A549 (cell line): ENCODE data around the gene XYLB. TPM values are rescaled to one million over a fixed set of nuclear protein-coding genes. Genes with fewer than 3 reads are reported as not detected.

Experiments
- ATAC-seq, 2 experiments: fragments of 200-7000 bp in 1 of 2; fragments of >200 bp in 1 of 2; cut with Nextera tagmentation in 1 of 2; cut with Tn5 transposase in 1 of 2; 3 replicates each; pipeline versions ENCODE4 v1.8.0 to v1.9.1; 2018 to 2020; ENCODE audit warnings: mild to moderate bottlenecking in 1 of 2, moderate library complexity in 1 of 2
- CTCF ChIA-PET: fragments of 300-600 bp; sonication (Branson Sonifier 250); formaldehyde crosslinking; extraction: SDS; loops from one replicate; lab custom pipeline; 2021; ENCODE audit warnings: antibody characterized with exemption, inconsistent platforms; lab: Yijun Ruan, JAX
- POLR2A ChIA-PET: fragments of 350-600 bp; formaldehyde crosslinking; extraction: SDS; loops from one replicate; lab custom pipeline; 2021; ENCODE audit warnings: antibody characterized with exemption, inconsistent platforms; lab: Yijun Ruan, JAX
- DNase-seq, 2 experiments: peaks; one replicate each; pipeline versions ENCODE4 v3.0.0 to v3.0.0-alpha.2; 2011 to 2016; ENCODE audit warnings: low read depth in 1 of 2, low spot score in 1 of 2
- FAIRE-seq: peaks from 2 replicates; lab custom pipeline; 2011; peaks lifted over from hg19 to GRCh38; lab: Jason Lieb, UNC
- H3K27ac ChIP-seq, 2 experiments: fragments of >200 bp; sonication (Bioruptor Twin); formaldehyde crosslinking; 3 replicates each; pipeline ENCODE4 v1.5.1; 2016 to 2017
- H3K4me1 ChIP-seq: fragments of >200 bp; sonication (Bioruptor Twin); formaldehyde crosslinking; 3 replicates; pipeline ENCODE4 v1.6.1; 2016
- H3K4me2 ChIP-seq: fragments of >200 bp; sonication (Bioruptor Twin); formaldehyde crosslinking; 3 replicates; pipeline ENCODE4 v1.6.1; 2016
- H3K4me3 ChIP-seq: fragments of >200 bp; sonication (Bioruptor Twin); formaldehyde crosslinking; 3 replicates; pipeline ENCODE4 v1.5.1; 2016
- H3K9me3 ChIP-seq: fragments of >200 bp; sonication (Bioruptor Twin); formaldehyde crosslinking; 3 replicates; pipeline ENCODE4 v1.6.1; 2016
- CBX2 ChIP-seq: fragments of 200-600 bp; sonication (generic); IDR thresholded peaks from 2 replicates; pipeline ENCODE4 v1.6.1; 2016; ENCODE audit warnings: low read depth, mild to moderate bottlenecking, borderline replicate concordance
- CBX8 ChIP-seq: fragments of 200-600 bp; sonication (generic); IDR thresholded peaks from 2 replicates; pipeline ENCODE4 v1.6.1; 2016
- CTCF ChIP-seq: fragments of >200 bp; sonication (Bioruptor Twin); formaldehyde crosslinking; IDR thresholded peaks from 3 replicates; pipeline ENCODE4 v1.5.1; 2016
- ESRRA ChIP-seq: fragments of 150-350 bp; IDR thresholded peaks from 2 replicates; pipeline ENCODE4 v1.6.1; 2014; ENCODE audit warnings: mild to moderate bottlenecking, low read length, borderline replicate concordance
- FOSB ChIP-seq: fragments of 250-450 bp; sonication (Bioruptor Pico); IDR thresholded peaks from 2 replicates; pipeline ENCODE4 v1.5.0; 2020; ENCODE audit warnings: mild to moderate bottlenecking, moderate library complexity
- FOSL2 ChIP-seq, 2 experiments: fragments of 450-650 bp in 1 of 2; fragments of >200 bp in 1 of 2; sonication (Bioruptor Twin) in 1 of 2; formaldehyde crosslinking; IDR thresholded peaks; 2 replicates each; pipeline versions ENCODE4 v1.5.0 to v1.6.1; 2016 to 2020; ENCODE audit warnings: mild to moderate bottlenecking in 1 of 2, moderate library complexity in 1 of 2
- FOXS1 ChIP-seq: fragments of 250-450 bp; sonication (Bioruptor Pico); IDR thresholded peaks from 2 replicates; pipeline ENCODE4 v1.5.0; 2020; ENCODE audit warnings: mild to moderate bottlenecking, moderate library complexity
- GATA3 ChIP-seq: IDR thresholded peaks from 2 replicates; pipeline ENCODE4 v1.6.1; 2012; ENCODE audit warnings: borderline replicate concordance
- HOXA7 ChIP-seq: fragments of 250-450 bp; sonication (Bioruptor Pico); IDR thresholded peaks from 2 replicates; pipeline ENCODE4 v1.5.0; 2020; ENCODE audit warnings: mild to moderate bottlenecking, moderate library complexity
- HOXB5 ChIP-seq: fragments of 250-450 bp; sonication (Bioruptor Pico); IDR thresholded peaks from 2 replicates; pipeline ENCODE4 v1.5.0; 2020; ENCODE audit warnings: mild to moderate bottlenecking, moderate library complexity
- JUN ChIP-seq, 2 experiments: fragments of >200 bp; sonication (Bioruptor Twin); formaldehyde crosslinking; IDR thresholded peaks; 2 replicates in 1 of 2; 3 replicates in 1 of 2; pipeline ENCODE4 v1.6.1; 2016 to 2017
- KDM1A ChIP-seq: fragments of 200-600 bp; sonication (generic); IDR thresholded peaks from 2 replicates; pipeline ENCODE4 v1.6.1; 2016; ENCODE audit warnings: low read depth, mild to moderate bottlenecking
- KDM5A ChIP-seq: fragments of 200-600 bp; sonication (generic); IDR thresholded peaks from 2 replicates; pipeline ENCODE4 v1.6.1; 2016; ENCODE audit warnings: antibody characterized with exemption, mild to moderate bottlenecking
- NPAS2 ChIP-seq: fragments of 250-450 bp; sonication (Bioruptor Pico); IDR thresholded peaks from 2 replicates; pipeline ENCODE4 v1.8.0; 2022; ENCODE audit warnings: mild to moderate bottlenecking, moderate library complexity, borderline replicate concordance
- NR3C1 ChIP-seq: fragments of >200 bp; sonication (Bioruptor Twin); formaldehyde crosslinking; IDR thresholded peaks from 3 replicates; pipeline ENCODE4 v1.6.1; 2017
- PHF8 ChIP-seq: fragments of 200-600 bp; sonication (generic); IDR thresholded peaks from 2 replicates; pipeline ENCODE4 v1.6.1; 2016; ENCODE audit warnings: low read depth, mild to moderate bottlenecking, antibody characterized with exemption, moderate library complexity, borderline replicate concordance
- POLR2A ChIP-seq: IDR thresholded peaks from 2 replicates; pipeline ENCODE4 v1.6.1; 2012; ENCODE audit warnings: mild to moderate bottlenecking, low read length
- POLR2AphosphoS2 ChIP-seq: conservative IDR thresholded peaks from 2 replicates; pipeline ENCODE4 v1.6.1; 2012; ENCODE audit warnings: low read length, improper control_type of control experiment, inconsistent platforms
- RAD21 ChIP-seq, 2 experiments: fragments of >200 bp in 1 of 2; sonication (Bioruptor Twin) in 1 of 2; formaldehyde crosslinking in 1 of 2; IDR thresholded peaks in 1 of 2; conservative IDR thresholded peaks in 1 of 2; 2 replicates in 1 of 2; 3 replicates in 1 of 2; pipeline ENCODE4 v1.6.1; 2012 to 2018; ENCODE audit warnings: inconsistent platforms in 1 of 2
- RARB ChIP-seq: fragments of 250-450 bp; sonication (Bioruptor Pico); IDR thresholded peaks from 2 replicates; pipeline ENCODE4 v1.8.0; 2021; ENCODE audit warnings: mild to moderate bottlenecking, moderate library complexity
- RFX5 ChIP-seq: fragments of 450-650 bp; IDR thresholded peaks from 2 replicates; pipeline ENCODE4 v1.7.1; 2014; ENCODE audit warnings: antibody characterized with exemption, mild to moderate bottlenecking, moderate library complexity
- RNF2 ChIP-seq: fragments of 200-600 bp; sonication (generic); IDR thresholded peaks from 2 replicates; pipeline ENCODE4 v1.6.1; 2016; ENCODE audit warnings: low read depth, mild to moderate bottlenecking, antibody characterized with exemption, moderate library complexity, borderline replicate concordance
- SREBF2 ChIP-seq: fragments of 450-650 bp; IDR thresholded peaks from 2 replicates; pipeline ENCODE4 v1.6.1; 2014; ENCODE audit warnings: mild to moderate bottlenecking, moderate library complexity
- TFCP2L1 ChIP-seq: fragments of 250-450 bp; sonication (Bioruptor Pico); IDR thresholded peaks from 2 replicates; pipeline ENCODE4 v1.5.0; 2021; ENCODE audit warnings: mild to moderate bottlenecking
- TP53 ChIP-seq: fragments of 250-450 bp; sonication (Bioruptor Pico); IDR thresholded peaks from 2 replicates; pipeline ENCODE4 v1.5.0; 2021; ENCODE audit warnings: mild to moderate bottlenecking, moderate library complexity
- ZC3H11A ChIP-seq: fragments of 450-650 bp; IDR thresholded peaks from 2 replicates; pipeline ENCODE4 v1.6.1; 2014; ENCODE audit warnings: antibody characterized with exemption, mild to moderate bottlenecking
- WGBS: methylation state at CpG from one replicate; pipeline ENCODE4 v1.1.6; 2017; ENCODE audit errors: missing lambda C conversion rate; 5-methylcytosine and 5-hydroxymethylcytosine counted together
- polyA plus RNA-seq, 4 experiments: library from polyadenylated mRNA; depleted of rRNA in 3 of 4; stranded (reverse); fragments of >200 nt; fragmentation: RNase III in 1 of 4; extraction: RNeasy Plus Mini Kit Qiagen cat#74134 plus additional on column Dnase treatment in 1 of 4; gene quantifications; 2 replicates in 3 of 4; 3 replicates in 1 of 4; pipeline ENCODE4 v1.2.3, GENCODE V29; 2011 to 2017
- TF ChIP-seq, protein P1 (sequence below): fragments of 250-450 bp; sonication (Bioruptor Pico); IDR thresholded peaks from 2 replicates; pipeline ENCODE4 v1.5.0; 2020; ENCODE audit warnings: low read depth, mild to moderate bottlenecking, moderate library complexity
- TF ChIP-seq, protein P2 (sequence below): IDR thresholded peaks from 2 replicates; pipeline ENCODE4 v1.6.1; 2012; ENCODE audit warnings: low read depth, borderline replicate concordance
- TF ChIP-seq, protein P3 (sequence below): fragments of 150-350 bp; IDR thresholded peaks from 2 replicates; pipeline ENCODE4 v1.6.1; 2014; ENCODE audit warnings: low read depth, mild to moderate bottlenecking, low read length

The XYLB gene
- polyA plus RNA-seq, 2 of the 4 experiments (the other 2 are of a cell fraction) = 4.9 to 5.4 TPM

- DNase-seq = no peak
- no peak for FAIRE-seq
- H3K4me1 ChIP-seq = peaks cover 5% of the 10 kb centered on the region; the same call in 1 of the 3 replicates
- 32% methylated on average over 5 of the region's 5 CpGs for WGBS
- TF ChIP-seq ZC3H11A (no peak), SREBF2 (no peak), KDM5A (no peak), CBX8 (no peak), RARB (CRISPR knock-in tag) (no peak)
- TF ChIP-seq, protein P1, sequence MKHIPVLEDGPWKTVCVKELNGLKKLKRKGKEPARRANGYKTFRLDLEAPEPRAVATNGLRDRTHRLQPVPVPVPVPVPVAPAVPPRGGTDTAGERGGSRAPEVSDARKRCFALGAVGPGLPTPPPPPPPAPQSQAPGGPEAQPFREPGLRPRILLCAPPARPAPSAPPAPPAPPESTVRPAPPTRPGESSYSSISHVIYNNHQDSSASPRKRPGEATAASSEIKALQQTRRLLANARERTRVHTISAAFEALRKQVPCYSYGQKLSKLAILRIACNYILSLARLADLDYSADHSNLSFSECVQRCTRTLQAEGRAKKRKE (CRISPR knock-in tag) = no peak
- peak; percentile 49 to 61; a peak in 5 of 6 replicates for ATAC-seq
- ChIA-PET CTCF (interaction anchor here (0.9 to 4.5 kb wide), 5 partner anchors 9 to 146 kb away, joined by 3 to 24 read pairs (median 3); partner anchors contain the start of gene XYLB), POLR2A (no interaction called here)
- H3K4me2 ChIP-seq = no peak overlapping the region
- no peak overlapping the region for H3K27ac ChIP-seq
- no peak overlapping the region for H3K4me3 ChIP-seq
- no peaks in the 10 kb centered on the region for H3K9me3 ChIP-seq
These were observed 12.2 kb upstream of the XYLB start for GRCh38 chr3:38334142-38335055.

GRCh38 chr3:38335263-38335662 is 11.3 kb upstream of the XYLB start:
- no peak for TF ChIP-seq CTCF
- TF ChIP-seq HOXA7 (CRISPR knock-in tag) = no peak
- no peak for TF ChIP-seq TFCP2L1 (CRISPR knock-in tag)
- TF ChIP-seq HOXB5 (CRISPR knock-in tag) = no peak
- no peak for TF ChIP-seq ZC3H11A
- no peak for TF ChIP-seq POLR2A
- TF ChIP-seq PHF8 = no peak
- TF ChIP-seq GATA3 = no peak
- no peak for TF ChIP-seq POLR2AphosphoS2
- no peak for TF ChIP-seq CBX2
- no peak for TF ChIP-seq ESRRA
- TF ChIP-seq FOSL2 (IDR thresholded peaks at IDR 0.05) = no peak
- no peak for TF ChIP-seq FOSL2 (CRISPR knock-in tag; IDR thresholded peaks at IDR 0.05)
- no peak for TF ChIP-seq NR3C1
- no peak for TF ChIP-seq KDM1A
- TF ChIP-seq RAD21 (conservative IDR thresholded peaks at IDR 0.05 in 1 of 2, IDR thresholded peaks at IDR 0.05 in 1 of 2) = no peak
- CTCF ChIA-PET = interaction anchor here (0.8 to 4.5 kb wide), 5 partner anchors 9 to 361 kb away, joined by 3 to 24 read pairs (median 3); partner anchors contain the start of gene XYLB
- Histone ChIP-seq H3K27ac (no peak overlapping the region), H3K4me3 (no peak overlapping the region), H3K4me2 (no peak overlapping the region), H3K9me3 (no peaks in the 10 kb centered on the region), H3K4me1 (peaks cover 5% of the 10 kb centered on the region; the same call in 1 of the 3 replicates)
- no peak for FAIRE-seq
- peak; percentile 28 to 38; a peak in 2 of 6 replicates for ATAC-seq
- 76% methylated on average over 6 of the region's 6 CpGs for WGBS
- DNase-seq = no peak
- POLR2A ChIA-PET = no interaction called here

GRCh38 chr3:38337703-38338102 is 8.9 kb upstream of the XYLB start:
- no peak for FAIRE-seq
- CTCF ChIA-PET = interaction anchor here (1.1 to 4.5 kb wide), 2 partner anchors 8 to 9 kb away, joined by 4 to 24 read pairs; partner anchors contain the start of gene XYLB
- Histone ChIP-seq H3K4me3 (no peak overlapping the region), H3K27ac (no peak overlapping the region), H3K4me1 (no peaks in the 10 kb centered on the region), H3K4me2 (no peak overlapping the region), H3K9me3 (no peaks in the 10 kb centered on the region)
- TF ChIP-seq ZC3H11A (no peak), NPAS2 (CRISPR knock-in tag) (no peak), RNF2 (no peak), TP53 (CRISPR knock-in tag) (no peak), JUN (IDR thresholded peaks at IDR 0.05) (no peak), FOXS1 (no peak), CBX2 (no peak), FOSB (CRISPR knock-in tag) (no peak), POLR2A (no peak), CBX8 (no peak), KDM1A (no peak), RFX5 (no peak)
- TF ChIP-seq, protein P2, sequence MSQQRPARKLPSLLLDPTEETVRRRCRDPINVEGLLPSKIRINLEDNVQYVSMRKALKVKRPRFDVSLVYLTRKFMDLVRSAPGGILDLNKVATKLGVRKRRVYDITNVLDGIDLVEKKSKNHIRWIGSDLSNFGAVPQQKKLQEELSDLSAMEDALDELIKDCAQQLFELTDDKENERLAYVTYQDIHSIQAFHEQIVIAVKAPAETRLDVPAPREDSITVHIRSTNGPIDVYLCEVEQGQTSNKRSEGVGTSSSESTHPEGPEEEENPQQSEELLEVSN = no peak
- TF ChIP-seq, protein P3, sequence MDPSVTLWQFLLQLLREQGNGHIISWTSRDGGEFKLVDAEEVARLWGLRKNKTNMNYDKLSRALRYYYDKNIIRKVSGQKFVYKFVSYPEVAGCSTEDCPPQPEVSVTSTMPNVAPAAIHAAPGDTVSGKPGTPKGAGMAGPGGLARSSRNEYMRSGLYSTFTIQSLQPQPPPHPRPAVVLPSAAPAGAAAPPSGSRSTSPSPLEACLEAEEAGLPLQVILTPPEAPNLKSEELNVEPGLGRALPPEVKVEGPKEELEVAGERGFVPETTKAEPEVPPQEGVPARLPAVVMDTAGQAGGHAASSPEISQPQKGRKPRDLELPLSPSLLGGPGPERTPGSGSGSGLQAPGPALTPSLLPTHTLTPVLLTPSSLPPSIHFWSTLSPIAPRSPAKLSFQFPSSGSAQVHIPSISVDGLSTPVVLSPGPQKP = no peak
- 35% methylated on average over 2 of the region's 2 CpGs for WGBS
- ATAC-seq = no peak
- POLR2A ChIA-PET = no interaction called here
- no peak for DNase-seq
